Measurements from ENCODE around the gene FHL1.
"Not testable (repeated sequence)": the region's sequence is repeated elsewhere in the genome, so short reads cannot be mapped to it uniquely, and the experiment has no call there.

The FHL1 gene

GRCh38 chrX:136147315-136147901, at the start of gene FHL1:
FHL1 (plus strand) TSS chrX:136147533.
- peak; percentile 51 to 65 for DNase-seq

GRCh38 chrX:136097871-136098805, 49.2 kb upstream of the FHL1 start:
- no peak for DNase-seq

DNA sequence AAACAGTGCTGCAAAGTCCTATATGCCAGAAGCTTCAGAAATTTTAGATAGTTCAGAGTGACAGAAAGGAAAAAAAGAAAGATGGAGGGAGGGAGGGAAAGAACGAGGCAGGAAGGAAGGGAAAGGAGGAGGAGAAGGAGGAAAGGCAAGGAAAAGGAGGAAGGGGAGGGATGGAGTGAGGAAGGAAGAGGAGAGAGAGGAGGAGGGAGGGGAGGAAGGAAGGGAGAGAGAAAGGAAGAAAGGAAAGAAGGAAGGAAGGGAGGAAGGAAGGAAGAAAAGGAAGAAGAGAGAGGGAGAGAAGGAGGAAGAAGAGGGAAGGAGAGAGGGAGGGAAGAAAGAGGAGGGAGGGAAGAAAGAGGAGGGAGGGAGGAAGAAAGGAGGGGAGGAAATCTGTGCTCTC, 42.4 kb upstream of the FHL1 start:
- DNase-seq = no peak

DNA sequence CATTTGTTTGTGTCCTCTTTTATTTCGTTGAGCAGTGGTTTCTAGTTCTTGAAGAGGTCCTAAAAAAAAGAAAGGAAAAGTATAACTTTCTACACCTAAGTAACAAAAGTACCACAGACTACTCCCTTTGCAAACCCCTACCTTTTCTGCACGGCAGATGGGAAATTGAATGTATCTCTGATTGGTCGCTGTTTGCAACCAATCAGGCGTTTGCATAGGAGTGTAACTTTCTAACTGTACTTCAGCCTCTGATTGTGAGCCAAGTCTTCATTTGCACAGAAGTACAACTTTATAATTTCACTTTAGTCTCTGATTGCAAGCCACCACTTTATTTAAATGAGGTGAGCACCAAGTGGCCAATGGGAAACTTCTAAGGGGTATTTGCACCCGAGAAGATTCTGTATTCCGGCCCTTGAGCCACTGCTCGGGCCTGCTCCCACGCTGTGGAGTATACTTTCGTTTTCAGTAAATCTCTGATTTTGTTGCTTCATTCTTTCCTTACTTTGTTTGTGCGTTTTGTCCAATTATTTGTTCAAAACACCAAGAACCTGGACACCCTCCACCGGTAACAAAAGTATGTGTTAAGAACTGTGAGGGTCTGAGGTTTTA, 40.3 kb upstream of the FHL1 start:
- DNase-seq = no peak

GRCh38 chrX:136108905-136109304, 38.4 kb upstream of the FHL1 start:
- DNase-seq = not testable (repeated sequence)

DNA sequence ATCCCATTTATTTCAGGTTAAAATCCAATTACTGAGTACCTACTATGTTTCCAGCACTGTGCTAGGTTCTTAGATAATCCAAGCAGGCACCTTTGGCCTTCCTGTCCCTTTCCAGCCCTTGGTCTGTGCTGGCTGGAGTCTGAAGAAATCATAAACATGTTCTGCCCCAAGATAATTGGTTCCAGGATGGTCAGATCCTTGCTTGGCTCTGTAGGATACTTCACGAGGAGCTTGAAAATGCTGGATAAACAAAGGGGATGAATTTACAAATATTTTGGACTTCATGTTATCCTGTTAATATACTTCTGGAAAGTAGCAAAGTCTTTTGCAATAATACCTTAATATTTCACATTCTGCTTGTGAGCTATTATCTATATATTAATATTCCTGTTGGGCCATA, 35.0 kb upstream of the FHL1 start:
- no peak for DNase-seq

DNA sequence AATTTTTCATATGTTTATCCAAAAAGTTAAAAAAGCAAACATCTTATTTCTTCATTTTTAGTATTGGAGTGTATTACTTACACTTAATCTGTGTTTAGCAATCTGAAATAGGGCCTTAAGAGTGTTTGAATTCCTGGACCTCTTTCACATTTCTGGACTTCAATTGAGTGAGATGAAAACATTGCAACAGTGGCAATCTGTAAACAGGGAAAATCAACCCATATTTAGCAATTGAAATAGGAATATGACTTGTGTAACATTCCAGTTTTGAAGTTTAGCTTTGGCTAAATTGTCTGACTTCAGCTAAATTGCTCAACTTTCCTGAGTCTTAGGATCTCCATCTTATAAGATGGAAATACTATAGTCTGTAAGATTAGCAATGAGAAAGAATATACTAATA, 34.6 kb upstream of the FHL1 start:
- no peak for DNase-seq

DNA sequence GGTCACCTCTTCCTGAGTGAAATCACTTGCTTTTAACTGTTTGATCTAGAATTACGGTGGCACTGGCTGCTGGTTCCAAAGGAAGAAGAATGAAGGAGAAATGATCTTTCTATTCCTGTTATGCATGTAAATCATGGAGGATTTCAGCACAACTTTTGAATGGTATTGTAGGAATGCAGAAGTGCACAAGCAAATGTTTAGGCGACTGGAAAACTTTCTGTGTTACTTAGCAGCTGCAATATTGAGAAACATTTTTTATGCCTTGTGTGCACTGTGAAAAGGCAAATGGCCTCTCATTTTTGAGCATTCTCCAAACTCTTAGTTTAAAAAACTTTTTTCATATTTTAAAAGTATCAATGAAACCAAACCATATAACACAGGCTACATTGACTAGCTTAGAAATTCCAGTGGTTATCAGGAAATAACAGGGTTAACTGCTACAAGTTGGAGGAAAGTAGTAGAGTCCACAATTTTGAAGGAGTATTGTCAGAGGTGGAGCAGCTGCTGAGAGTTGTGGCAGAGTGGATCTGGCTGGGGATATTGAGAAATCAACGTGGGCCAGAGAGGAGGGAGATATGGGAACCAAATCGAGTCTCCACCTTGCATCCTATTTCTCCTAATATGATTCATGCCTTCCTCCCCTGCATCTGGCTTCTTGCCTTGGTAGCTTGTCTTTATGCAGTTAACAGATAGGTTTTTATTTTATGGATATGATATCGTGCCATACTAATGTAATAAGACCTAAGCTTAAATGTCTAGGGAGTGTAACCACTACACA, 32.0 kb upstream of the FHL1 start:
- no peak for DNase-seq

DNA sequence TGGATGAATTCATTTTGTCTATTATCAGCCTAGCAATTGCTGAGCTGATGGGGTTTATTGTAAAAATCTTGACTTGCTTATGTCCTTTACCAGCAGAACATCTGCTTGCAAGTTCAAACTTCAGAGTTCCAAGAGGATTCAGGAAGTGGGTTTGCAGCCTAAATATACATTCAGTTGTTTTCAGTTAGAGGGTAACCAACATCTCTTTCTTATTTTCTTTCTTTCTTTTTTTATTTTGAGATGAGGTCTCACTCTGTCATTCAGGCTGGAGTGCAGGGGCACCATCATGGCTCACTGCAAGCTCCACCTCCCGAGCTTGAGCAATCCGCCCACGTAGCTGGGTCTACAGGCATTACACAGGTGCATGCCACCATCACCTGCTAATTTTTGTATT, 31.4 kb upstream of the FHL1 start:
- DNase-seq = no peak

DNA sequence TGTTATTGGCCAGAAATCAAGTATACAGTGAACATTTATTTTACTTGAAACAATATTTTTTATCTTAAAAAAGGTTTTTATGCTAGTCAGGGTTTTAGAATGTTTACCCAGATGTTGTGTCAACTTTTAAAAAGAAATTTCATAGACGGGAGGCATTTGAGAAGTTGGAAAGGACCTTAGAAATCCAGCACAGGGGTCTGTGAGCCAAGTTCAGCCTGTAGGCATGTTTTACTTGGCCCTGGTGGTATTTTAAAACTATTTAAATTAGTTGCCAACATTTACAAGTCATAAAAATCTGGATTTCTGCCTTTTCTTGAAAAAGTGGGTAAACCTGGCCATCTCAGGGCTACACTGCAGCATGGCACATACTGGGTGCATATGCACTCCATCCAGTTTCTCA, 25.5 kb upstream of the FHL1 start:
- DNase-seq = no peak

- DNase-seq = no peak
These were observed 25.1 kb upstream of the FHL1 start for GRCh38 chrX:136122207-136122606.

DNA sequence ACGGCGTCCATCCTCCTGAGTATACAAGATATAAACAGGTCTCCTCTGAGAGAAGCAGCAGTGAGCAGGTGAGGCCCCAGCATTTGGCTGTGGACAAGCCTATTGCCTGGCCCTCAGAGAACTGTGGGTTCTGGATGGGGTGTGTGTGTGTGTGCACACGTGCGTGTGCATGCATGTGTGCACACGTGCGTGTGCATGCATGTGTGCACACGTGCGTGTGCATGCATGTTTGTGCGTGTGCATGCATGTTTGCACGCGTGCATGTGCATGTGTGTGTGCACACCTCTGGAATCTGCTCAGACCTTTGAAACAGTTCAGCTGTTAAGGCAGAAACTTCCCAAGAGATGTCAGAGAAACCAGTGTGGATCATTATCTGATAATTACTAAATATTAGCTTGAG, 22.2 kb upstream of the FHL1 start:
- DNase-seq = no peak

DNA sequence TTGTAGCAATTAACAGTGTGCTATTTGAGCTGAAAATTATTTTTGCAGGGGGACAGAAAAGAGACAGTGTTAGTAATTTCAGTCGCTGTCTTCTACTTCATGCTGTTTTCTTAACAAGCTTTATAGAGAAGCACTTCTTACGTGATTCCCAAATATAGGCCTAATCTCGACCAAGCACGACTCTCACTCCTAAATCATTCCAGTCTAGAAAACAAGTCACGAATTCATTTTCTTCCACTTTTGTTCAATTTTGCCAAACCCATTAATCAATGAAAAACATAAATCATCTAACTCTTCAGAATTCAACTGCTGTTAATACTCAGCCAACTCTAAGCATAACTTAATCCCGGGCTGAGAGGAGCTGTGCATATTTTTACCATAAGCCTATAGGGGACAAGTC, 21.0 kb upstream of the FHL1 start:
- DNase-seq = no peak

DNA sequence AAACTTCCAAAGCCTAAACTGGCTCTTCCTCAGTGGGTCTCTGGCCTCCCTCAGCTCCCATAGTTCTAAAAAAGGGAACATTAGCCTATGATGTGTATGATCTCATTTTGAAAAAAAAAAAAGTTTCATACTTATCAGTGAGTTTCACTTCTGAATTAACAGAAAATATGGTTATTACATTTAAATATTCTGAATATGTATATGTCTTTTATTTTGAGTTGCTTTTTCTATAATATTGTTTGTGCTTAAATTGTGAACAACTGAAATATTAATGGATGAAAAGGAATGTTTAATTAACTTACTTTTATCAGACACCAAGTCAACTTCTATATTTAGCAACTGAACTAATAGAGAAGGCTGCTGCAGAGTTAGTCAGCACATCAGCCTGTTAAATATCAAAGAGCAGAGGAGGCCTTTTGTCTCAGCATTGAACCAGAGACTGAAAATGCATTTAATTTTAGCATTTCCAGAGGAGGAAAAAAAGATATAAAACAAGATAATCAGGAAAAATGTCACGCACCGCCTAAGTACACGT, 20.4 kb upstream of the FHL1 start:
- no peak for DNase-seq

DNA sequence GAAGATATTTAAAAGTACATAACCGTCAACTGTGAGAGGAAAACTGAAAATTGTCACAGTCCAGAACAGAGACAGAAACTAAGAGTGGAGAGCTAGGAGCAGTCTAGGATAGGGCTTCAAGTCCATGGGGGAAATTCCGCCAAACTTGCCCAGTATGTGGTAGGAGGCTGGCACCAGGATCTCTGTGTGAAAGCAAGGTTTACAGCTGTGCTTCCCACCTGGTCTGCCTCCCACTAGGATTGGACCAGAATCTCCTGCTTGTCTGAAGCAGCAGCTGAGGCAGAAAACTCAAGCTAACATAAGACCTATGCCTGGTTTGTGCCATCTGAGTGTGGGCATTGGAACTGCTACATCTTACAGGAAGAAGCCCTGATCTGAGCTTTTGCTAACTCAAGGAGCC, 18.6 kb upstream of the FHL1 start:
- DNase-seq = no peak

DNA sequence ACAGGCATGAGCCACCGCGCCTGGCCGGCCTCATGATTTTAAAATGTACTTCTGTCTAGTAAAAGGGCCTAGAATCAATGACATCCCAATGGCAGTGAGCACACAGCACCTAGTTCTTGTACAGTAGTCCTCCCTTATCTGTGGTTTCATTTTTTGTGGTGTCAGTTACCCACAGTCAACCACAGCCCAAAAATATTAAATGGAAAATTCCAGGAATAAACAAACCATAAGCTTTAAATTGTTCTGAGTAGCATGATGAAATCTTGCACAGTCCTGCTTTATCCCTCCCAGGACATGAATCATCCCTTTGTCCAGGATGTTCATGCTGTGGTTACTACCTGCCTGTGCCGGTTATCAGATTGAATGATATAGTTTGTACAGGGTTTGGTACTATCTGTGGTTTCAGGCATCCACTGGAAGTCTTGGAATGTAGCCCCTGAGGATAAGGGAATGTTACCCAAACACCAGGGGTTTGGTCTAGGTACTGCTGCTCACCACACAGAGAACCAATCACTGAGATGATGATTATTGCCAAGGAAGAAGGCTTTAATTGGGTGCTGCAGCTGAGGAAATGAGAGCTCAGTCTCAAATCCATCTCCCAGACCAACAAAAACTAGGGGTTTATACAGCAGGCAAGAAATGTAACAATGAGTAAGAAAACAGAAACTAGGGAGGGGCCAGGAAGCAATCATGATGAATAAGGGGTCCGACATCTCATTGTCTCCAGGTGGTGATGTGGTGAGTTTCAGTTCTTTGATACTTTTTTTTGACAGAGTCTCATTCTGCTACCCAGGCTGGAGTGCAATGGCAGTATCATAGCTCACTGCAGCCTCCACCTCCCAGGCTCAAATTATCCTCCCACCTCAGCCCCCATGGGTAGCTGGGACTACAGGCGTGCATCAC, 16.2 kb upstream of the FHL1 start:
- DNase-seq = no peak

- no peak for DNase-seq
These were observed 8.4 kb upstream of the FHL1 start for GRCh38 chrX:136138939-136139338.

- no peak for DNase-seq
These were observed 5.8 kb upstream of the FHL1 start for GRCh38 chrX:136141569-136141968.

GRCh38 chrX:136142592-136142991, 4.7 kb upstream of the FHL1 start:
- no peak for DNase-seq

DNA sequence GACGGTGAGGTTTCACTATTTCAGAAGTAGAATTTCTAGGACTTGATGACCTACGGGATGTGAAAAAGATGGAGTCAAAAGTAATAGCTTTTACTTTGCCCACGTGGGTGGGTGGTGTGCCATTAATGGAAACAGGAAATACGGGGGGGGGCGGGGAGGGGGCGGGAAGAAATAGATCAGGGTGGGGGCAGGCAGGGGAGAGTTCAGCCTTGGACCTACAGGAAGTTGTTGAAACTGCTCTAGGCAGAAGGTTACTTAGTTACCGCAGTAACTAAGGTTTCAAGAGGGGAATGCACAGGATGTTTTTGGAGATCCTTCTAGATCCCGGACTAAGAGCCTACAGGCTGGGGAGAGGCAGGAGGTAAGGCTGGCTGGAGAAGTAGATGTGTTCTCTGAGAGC, 3.6 kb upstream of the FHL1 start:
- DNase-seq = peak; percentile 11 to 41

DNA sequence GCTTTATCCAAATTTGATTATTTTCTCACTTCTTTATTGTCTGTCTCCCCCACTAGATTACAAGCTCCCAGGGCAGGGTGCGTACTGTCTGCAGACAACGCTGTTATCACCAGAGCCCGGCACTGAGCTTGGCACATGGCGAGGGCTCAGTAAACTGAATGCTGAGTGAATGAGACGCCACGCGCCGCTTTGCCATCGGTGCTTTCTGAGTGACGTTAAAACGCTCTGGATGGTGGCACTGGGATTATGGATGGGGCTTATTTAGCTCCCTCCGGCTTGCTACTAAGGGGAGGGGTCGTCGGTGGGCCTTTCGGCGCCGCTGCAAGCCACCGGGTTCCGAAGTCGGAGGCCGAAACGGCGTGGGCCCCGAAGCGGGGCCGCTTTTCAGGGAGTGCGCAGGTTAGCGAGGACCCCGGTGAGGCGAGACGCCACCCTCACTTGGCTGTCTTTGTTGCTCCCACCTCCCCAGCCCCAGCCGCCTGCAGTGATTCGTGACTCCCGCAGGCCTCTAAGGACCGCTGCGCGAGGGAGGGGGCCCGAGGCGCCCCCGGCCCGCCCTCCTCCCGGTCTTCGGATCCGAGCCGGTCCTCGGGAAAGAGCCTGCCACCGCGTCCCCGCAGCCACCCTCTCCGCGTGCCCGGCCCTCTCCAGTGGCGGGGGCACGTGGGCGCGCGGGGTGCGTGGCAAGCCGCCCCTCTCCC, 569 bp upstream of the FHL1 start:
- peak; percentile 20 to 30 for DNase-seq

Measured in activated CD4-positive, alpha-beta T cell treated with anti-CD3 and anti-CD28 coated beads for 4 hours (primary cell).